ENCODE results near the gene CLIP2. TPM values are rescaled to one million over a fixed set of nuclear protein-coding genes. Genes with fewer than 3 reads are reported as not detected.
"Not testable (repeated sequence)": the region's sequence is repeated elsewhere in the genome, so short reads cannot be mapped to it uniquely, and the experiment has no call there.

CLIP2 gene
- total RNA-seq, 1 experiment from 2014 or later = 21.6 TPM

GRCh38 chr7:74410772-74411171, 121.6 kb downstream of the CLIP2 start:
- Histone ChIP-seq H4K8ac (replicated peaks; ENCODE audit: insufficient read length, low read depth, low read length) (no peak overlapping the region), H3K4me1 (ENCODE audit: insufficient read depth, low read length) (no peaks in the 10 kb centered on the region), H3K23me2 (ENCODE audit: insufficient read length, low read depth, low read length, poor library complexity, severe bottlenecking) (no peaks in the 10 kb centered on the region), H3K27me3 (ENCODE audit: insufficient read depth, low read length) (no peaks in the 10 kb centered on the region), H3K4ac (ENCODE audit: low read depth, low read length) (no peak overlapping the region), H2AK5ac (ENCODE audit: insufficient read length, low read length) (no peak overlapping the region), H2BK15ac (ENCODE audit: low read depth, low read length) (no peak overlapping the region), H3K14ac (ENCODE audit: insufficient read depth, low read length) (no peak overlapping the region), H2BK5ac (ENCODE audit: insufficient read length, low read length) (no peak overlapping the region), H3K79me1 (ENCODE audit: insufficient read depth, low read depth, low read length, poor library complexity, severe bottlenecking) (no peaks in the 10 kb centered on the region), H2BK20ac (ENCODE audit: low read depth, low read length, poor library complexity, severe bottlenecking) (no peak overlapping the region), H3K23ac (ENCODE audit: insufficient read length, low read depth, low read length) (no peak overlapping the region), H2AFZ (ENCODE audit: low read length) (no peak overlapping the region), H2BK120ac (ENCODE audit: low read depth, low read length, poor library complexity, severe bottlenecking) (no peak overlapping the region), H4K5ac (ENCODE audit: insufficient read length, low read depth, low read length) (no peak overlapping the region), H3K56ac (ENCODE audit: insufficient read length, low read depth, low read length) (no peak overlapping the region), H3T11ph (ENCODE audit: low read length) (no peak overlapping the region), H3K27ac (ENCODE audit: insufficient read length, low read depth, low read length) (no peak overlapping the region), H3K9ac (ENCODE audit: extremely low read depth, insufficient read length, low read length) (no peak overlapping the region), H4K91ac (ENCODE audit: insufficient read length, low read depth, low read length) (no peak overlapping the region), H3K18ac (ENCODE audit: insufficient read length, low read depth, low read length) (no peak overlapping the region), H3K4me2 (ENCODE audit: insufficient read depth, insufficient read length, low read length) (no peak overlapping the region), H3K79me2 (ENCODE audit: insufficient read depth, low read length) (no peaks in the 10 kb centered on the region), H4K20me1 (ENCODE audit: control insufficient read depth, insufficient read depth, insufficient read length) (no peaks in the 10 kb centered on the region), H3K9me3 (ENCODE audit: control insufficient read depth, low read depth, low read length) (no peaks in the 10 kb centered on the region), H2BK12ac (ENCODE audit: insufficient read length, low read depth, low read length) (no peak overlapping the region)
- H3K4me1 Mint-ChIP-seq = peaks cover 0 to 4% of the 10 kb centered on the region in 2 experiments; a peak in 2 of 4 replicates
- H3K27me3 Mint-ChIP-seq (ENCODE audit: low read depth) = peaks cover 7% of the 10 kb centered on the region
- no CpG with 5 or more reads among the region's 2 CpGs for WGBS (ENCODE audit: extremely low coverage, insufficient read length, low lambda C conversion rate)
- no peak overlapping the region for H3K27ac Mint-ChIP-seq
- DNase-seq = no peak
- no peaks in the 10 kb centered on the region for H3K36me3 Mint-ChIP-seq (ENCODE audit: insufficient read depth in 1 of 3, low read depth in 3 of 3)
- no peaks in the 10 kb centered on the region; a peak in 2 of 5 replicates for H3K9me3 Mint-ChIP-seq
- no peak overlapping the region for H3K4me3 Mint-ChIP-seq
- TF ChIP-seq, protein P1, sequence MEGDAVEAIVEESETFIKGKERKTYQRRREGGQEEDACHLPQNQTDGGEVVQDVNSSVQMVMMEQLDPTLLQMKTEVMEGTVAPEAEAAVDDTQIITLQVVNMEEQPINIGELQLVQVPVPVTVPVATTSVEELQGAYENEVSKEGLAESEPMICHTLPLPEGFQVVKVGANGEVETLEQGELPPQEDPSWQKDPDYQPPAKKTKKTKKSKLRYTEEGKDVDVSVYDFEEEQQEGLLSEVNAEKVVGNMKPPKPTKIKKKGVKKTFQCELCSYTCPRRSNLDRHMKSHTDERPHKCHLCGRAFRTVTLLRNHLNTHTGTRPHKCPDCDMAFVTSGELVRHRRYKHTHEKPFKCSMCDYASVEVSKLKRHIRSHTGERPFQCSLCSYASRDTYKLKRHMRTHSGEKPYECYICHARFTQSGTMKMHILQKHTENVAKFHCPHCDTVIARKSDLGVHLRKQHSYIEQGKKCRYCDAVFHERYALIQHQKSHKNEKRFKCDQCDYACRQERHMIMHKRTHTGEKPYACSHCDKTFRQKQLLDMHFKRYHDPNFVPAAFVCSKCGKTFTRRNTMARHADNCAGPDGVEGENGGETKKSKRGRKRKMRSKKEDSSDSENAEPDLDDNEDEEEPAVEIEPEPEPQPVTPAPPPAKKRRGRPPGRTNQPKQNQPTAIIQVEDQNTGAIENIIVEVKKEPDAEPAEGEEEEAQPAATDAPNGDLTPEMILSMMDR (conservative IDR thresholded peaks at IDR 0.05) = no peak

DNA sequence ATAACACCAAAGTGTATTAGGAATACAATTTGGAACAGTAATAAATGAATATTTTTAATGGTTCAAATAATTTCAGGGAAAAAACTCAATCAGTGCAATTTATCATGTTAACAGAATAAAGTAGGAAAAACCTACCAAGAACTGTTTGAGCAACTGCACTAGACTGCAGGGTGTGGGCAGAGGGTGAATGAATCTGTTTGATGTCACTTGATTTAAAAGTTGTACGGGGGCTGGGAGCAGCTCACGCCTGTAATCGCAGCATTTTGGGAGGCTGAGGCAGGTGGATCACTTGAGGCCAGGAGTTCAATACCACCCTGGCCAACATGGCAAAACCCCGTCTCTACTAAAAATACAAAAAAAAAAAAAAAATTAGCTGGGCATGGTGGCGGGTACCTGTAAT, 122.4 kb downstream of the CLIP2 start:
- not testable (repeated sequence) for H3K79me2 ChIP-seq (ENCODE audit: insufficient read depth, low read length); H3K36me3 Mint-ChIP-seq (ENCODE audit: insufficient read depth in 1 of 3, low read depth in 3 of 3); H4K20me1 ChIP-seq (ENCODE audit: control insufficient read depth, insufficient read depth, insufficient read length); H2BK15ac ChIP-seq (ENCODE audit: low read depth, low read length); H3K4me3 Mint-ChIP-seq; H2AK5ac ChIP-seq (ENCODE audit: insufficient read length, low read length); H3K4me2 ChIP-seq (ENCODE audit: insufficient read depth, insufficient read length, low read length); H3K9ac ChIP-seq (ENCODE audit: extremely low read depth, insufficient read length, low read length); H3K4me1 Mint-ChIP-seq; H3K27me3 Mint-ChIP-seq (ENCODE audit: low read depth); H2BK5ac ChIP-seq (ENCODE audit: insufficient read length, low read length); H3K79me1 ChIP-seq (ENCODE audit: insufficient read depth, low read depth, low read length, poor library complexity, severe bottlenecking); H3K4me1 ChIP-seq (ENCODE audit: insufficient read depth, low read length); H3T11ph ChIP-seq (ENCODE audit: low read length); H3K23ac ChIP-seq (ENCODE audit: insufficient read length, low read depth, low read length); H2BK20ac ChIP-seq (ENCODE audit: low read depth, low read length, poor library complexity, severe bottlenecking); H3K4ac ChIP-seq (ENCODE audit: low read depth, low read length); H3K56ac ChIP-seq (ENCODE audit: insufficient read length, low read depth, low read length); H3K9me3 ChIP-seq (ENCODE audit: control insufficient read depth, low read depth, low read length); H4K5ac ChIP-seq (ENCODE audit: insufficient read length, low read depth, low read length); H3K9me3 Mint-ChIP-seq; H3K27ac ChIP-seq (ENCODE audit: insufficient read length, low read depth, low read length); H3K18ac ChIP-seq (ENCODE audit: insufficient read length, low read depth, low read length); H4K91ac ChIP-seq (ENCODE audit: insufficient read length, low read depth, low read length); H4K8ac ChIP-seq (replicated peaks; ENCODE audit: insufficient read length, low read depth, low read length); H3K27ac Mint-ChIP-seq; DNase-seq; H3K27me3 ChIP-seq (ENCODE audit: insufficient read depth, low read length); H2BK120ac ChIP-seq (ENCODE audit: low read depth, low read length, poor library complexity, severe bottlenecking); H3K23me2 ChIP-seq (ENCODE audit: insufficient read length, low read depth, low read length, poor library complexity, severe bottlenecking); H2BK12ac ChIP-seq (ENCODE audit: insufficient read length, low read depth, low read length); H2AFZ ChIP-seq (ENCODE audit: low read length); H3K14ac ChIP-seq (ENCODE audit: insufficient read depth, low read length)
- WGBS (ENCODE audit: extremely low coverage, insufficient read length, low lambda C conversion rate) = no CpG with 5 or more reads among the region's 5 CpGs

All from H9 (cell line).